ENCODE data around the gene C10orf88.
"Not testable (repeated sequence)": the region's sequence is repeated elsewhere in the genome, so short reads cannot be mapped to it uniquely, and the experiment has no call there.

Gene C10orf88

GRCh38 chr10:122957474-122957873, 3.4 kb upstream of the C10orf88 start:
- no peak for DNase-seq

GRCh38 chr10:122955892-122956291, 1.9 kb upstream of the C10orf88 start:
- DNase-seq, result no peak

- peak; percentile 32 for DNase-seq
Measured at GRCh38 chr10:122954731-122955050, 664 bp upstream of the C10orf88 start.

- DNase-seq, result no peak
Measured at GRCh38 chr10:122949296-122949695, 4.7 kb downstream of the C10orf88 start.

DNA sequence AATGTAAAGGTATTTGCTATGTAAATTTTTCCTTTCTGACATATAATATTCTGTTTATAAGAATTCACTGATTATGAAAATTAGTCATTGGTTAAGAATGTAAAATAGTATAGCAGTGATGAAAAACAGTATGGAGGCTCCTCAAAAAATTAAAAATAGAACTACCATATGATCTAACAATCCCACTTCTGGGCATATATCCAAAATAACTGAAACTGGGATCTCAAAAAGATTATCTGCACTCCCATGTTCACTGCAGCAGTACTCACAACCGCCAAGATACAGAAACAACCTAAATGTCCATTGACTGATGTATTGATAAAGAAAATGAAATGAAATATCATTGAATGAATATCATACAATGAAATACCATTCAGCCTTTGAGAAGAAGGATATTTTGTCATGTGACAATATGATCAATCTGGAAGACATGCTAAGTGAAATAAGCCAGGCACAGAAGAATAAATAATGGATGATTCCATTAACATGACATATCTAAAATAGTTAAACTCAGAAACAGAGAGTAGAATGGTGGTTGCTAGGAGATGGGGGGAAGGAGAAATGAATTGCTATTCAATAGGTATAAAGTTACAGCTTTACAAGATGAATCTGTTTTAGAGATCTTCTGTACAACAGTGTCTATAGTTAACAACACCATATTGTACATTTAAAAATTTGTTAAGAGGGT, 14.0 kb downstream of the C10orf88 start:
- no peak for DNase-seq

- no peak for DNase-seq
Measured at GRCh38 chr10:122939133-122939855, 14.7 kb downstream of the C10orf88 start.

DNA sequence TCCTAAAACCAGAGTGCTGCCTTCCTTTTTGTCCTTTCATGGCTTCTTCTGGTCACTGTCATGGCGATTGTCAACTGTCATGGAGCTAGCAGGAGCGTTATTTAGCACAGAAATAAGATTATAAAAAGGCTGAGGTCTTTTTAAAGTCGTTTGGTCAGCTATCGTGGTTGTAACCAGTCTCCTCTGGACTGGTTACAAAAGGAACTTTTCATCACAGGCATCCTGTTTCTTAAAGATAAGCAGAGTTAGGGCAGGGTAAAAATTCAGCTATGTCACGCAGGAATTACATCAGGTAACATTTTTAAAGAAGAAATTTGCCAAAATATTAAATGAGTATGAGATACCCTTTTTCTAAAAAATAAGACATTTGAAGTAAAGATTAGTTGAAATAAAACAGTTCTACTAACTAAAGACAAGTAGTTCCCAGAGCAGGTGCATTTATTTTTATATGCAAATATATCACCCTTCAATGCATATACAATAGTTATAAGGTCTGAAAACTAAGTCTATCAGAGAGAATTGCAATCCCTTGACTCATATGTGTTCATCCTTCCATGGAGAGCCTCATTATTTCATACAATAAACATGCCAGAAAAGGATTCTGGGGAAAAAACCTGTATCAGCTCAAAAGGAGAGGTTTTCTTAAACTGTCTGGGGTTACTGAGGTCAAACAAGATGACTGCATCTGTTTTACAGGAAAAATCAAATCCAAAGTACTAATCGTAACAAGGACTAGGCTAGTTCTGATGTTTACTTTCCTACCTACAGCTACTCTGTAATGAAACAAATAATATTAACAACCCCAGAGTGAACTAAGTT, 22.7 kb downstream of the C10orf88 start:
- DNase-seq, result no peak

GRCh38 chr10:122930140-122930539, 23.9 kb downstream of the C10orf88 start:
- no peak for DNase-seq

DNA sequence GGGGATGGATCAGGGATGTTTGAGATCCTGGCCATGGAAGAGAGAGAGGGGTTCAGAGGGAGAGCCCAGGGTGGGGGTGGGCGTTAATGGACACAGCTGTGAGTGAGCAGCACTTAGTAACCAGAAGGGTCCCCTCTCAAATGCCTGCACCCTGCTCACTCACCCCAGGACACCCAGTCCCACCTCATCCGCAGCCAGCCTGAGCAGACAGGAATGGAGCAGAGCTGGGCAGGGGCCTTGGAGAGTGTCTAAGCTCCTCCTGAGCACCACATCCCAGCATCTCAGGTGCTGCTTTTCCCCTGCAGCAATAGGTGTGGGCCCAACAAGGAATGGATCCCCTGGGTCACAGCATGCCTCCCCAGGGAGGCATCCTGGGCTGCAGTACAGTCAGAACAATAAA, 38.3 kb downstream of the C10orf88 start:
- DNase-seq, result no peak

- no peak for DNase-seq
Measured at GRCh38 chr10:122911889-122912484, 42.0 kb downstream of the C10orf88 start.

- no peak for DNase-seq
Measured at GRCh38 chr10:122910310-122910709, 43.7 kb downstream of the C10orf88 start, which contains the start of gene FAM24A. FAM24A (plus strand) TSS chr10:122910610; CDS start chr10:122911635, 1,025 bp downstream.

DNA sequence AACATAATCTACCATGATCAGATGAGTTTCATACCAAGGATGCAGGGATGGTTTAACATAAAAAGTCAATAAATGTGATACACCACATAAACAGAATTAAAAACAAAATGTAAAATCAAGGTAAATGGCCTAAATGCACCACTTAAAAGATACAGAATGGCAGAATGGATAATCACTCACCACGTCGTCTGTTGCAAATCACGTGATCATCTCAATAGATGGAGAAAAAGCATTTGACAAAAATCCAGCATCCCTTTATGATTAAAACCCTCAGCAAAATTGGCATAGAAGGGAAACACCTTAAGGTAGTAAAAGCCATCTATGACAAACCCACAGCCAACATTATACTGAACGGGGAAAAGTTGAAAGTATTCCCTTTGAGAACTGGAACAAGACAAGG, 50.2 kb downstream of the C10orf88 start:
- DNase-seq, result not testable (repeated sequence)

GRCh38 chr10:122894261-122894944, 59.6 kb downstream of the C10orf88 start:
- DNase-seq, result no peak

GRCh38 chr10:122884166-122884565, 69.9 kb downstream of the C10orf88 start:
- DNase-seq, result no peak

GRCh38 chr10:122882766-122883165, 71.3 kb downstream of the C10orf88 start:
- no peak for DNase-seq

All from activated CD4-positive, CD25-positive, alpha-beta regulatory T cell treated with anti-CD3 and anti-CD28 coated beads, Interleukin-2, amount 50 U/mL, for 72 hours (primary cell).